WERI-Rb-1 (cell line): ENCODE data around the gene CREG2.

Experiments used
- DNase-seq: peaks from one replicate; pipeline ENCODE4 v3.0.0-alpha.2; 2020
- H3K27ac ChIP-seq: fragments of 250-450 bp; sonication (Bioruptor Pico); 2 replicates; pipeline ENCODE4 v1.5.1; 2020; ENCODE audit warnings: mild to moderate bottlenecking, moderate library complexity
- H3K27me3 ChIP-seq: fragments of 250-450 bp; sonication (Bioruptor Pico); 2 replicates; pipeline ENCODE4 v1.5.1; 2021; ENCODE audit warnings: mild to moderate bottlenecking, low read depth, moderate library complexity; ENCODE audit not compliant: insufficient read depth, severe bottlenecking
- H3K36me3 ChIP-seq: fragments of 250-450 bp; sonication (Bioruptor Pico); 2 replicates; pipeline ENCODE4 v1.5.1; 2020; ENCODE audit warnings: mild to moderate bottlenecking, moderate library complexity
- H3K4me3 ChIP-seq: 2 replicates; pipeline ENCODE4 v1.5.1; 2011; ENCODE audit warnings: low read depth, mild to moderate bottlenecking, control low read depth, low read length
- H3K9me3 ChIP-seq: fragments of 250-450 bp; sonication (Bioruptor Pico); 2 replicates; pipeline ENCODE4 v1.5.1; 2021; ENCODE audit warnings: mild to moderate bottlenecking, moderate library complexity; ENCODE audit not compliant: severe bottlenecking
- CTCF ChIP-seq: IDR thresholded peaks from 2 replicates; pipeline ENCODE4 v1.5.1; 2011; ENCODE audit warnings: low read depth, mild to moderate bottlenecking, control low read depth, inconsistent platforms, low read length

The CREG2 gene

DNA sequence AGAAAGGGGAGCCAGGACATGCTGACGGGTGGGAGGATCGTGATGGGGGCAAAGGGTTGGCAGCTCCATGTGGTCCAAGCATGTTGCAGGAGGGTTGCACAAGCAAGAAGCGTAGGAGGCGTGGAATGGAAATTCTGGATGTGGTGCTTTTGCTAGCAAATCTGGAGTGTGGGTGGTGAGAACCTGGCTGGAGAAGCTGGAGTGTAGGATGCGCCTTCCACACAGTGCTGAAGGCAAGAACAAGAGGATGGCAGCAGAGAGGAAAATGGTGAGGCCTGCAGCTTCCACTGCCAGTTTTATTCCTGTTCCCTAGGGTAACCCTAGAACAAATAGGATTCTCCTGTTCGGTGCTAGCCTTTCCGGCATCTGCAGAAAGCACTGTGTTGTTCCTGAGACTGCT is 22.4 kb downstream of the CREG2 start:
- TF ChIP-seq CTCF, result no peak
- DNase-seq, result no peak
- no peaks in the 10 kb centered on the region for H3K27me3 ChIP-seq
- no peaks in the 10 kb centered on the region for H3K36me3 ChIP-seq
- H3K27ac ChIP-seq, result no peak overlapping the region
- peaks cover 21% of the 10 kb centered on the region for H3K9me3 ChIP-seq
- no peak overlapping the region for H3K4me3 ChIP-seq

- no peak for DNase-seq
- no peak for TF ChIP-seq CTCF
- no peak overlapping the region for H3K27ac ChIP-seq
- H3K27me3 ChIP-seq, result no peaks in the 10 kb centered on the region
- peaks cover 3% of the 10 kb centered on the region for H3K9me3 ChIP-seq
- H3K36me3 ChIP-seq, result no peaks in the 10 kb centered on the region
- no peak overlapping the region for H3K4me3 ChIP-seq
These were observed 24.5 kb downstream of the CREG2 start for GRCh38 chr2:101362777-101363176.

GRCh38 chr2:101362316-101362715 is 25.0 kb downstream of the CREG2 start:
- Histone ChIP-seq H3K4me3 (no peak overlapping the region), H3K27me3 (no peaks in the 10 kb centered on the region), H3K27ac (no peak overlapping the region), H3K9me3 (no peaks in the 10 kb centered on the region), H3K36me3 (no peaks in the 10 kb centered on the region)
- TF ChIP-seq CTCF, result no peak
- no peak for DNase-seq

GRCh38 chr2:101361522-101361921 is 25.8 kb downstream of the CREG2 start:
- DNase-seq, result no peak
- no peaks in the 10 kb centered on the region for H3K36me3 ChIP-seq
- TF ChIP-seq CTCF, result no peak
- no peaks in the 10 kb centered on the region for H3K9me3 ChIP-seq
- H3K27ac ChIP-seq, result no peak overlapping the region
- no peaks in the 10 kb centered on the region for H3K27me3 ChIP-seq
- no peak overlapping the region for H3K4me3 ChIP-seq

DNA sequence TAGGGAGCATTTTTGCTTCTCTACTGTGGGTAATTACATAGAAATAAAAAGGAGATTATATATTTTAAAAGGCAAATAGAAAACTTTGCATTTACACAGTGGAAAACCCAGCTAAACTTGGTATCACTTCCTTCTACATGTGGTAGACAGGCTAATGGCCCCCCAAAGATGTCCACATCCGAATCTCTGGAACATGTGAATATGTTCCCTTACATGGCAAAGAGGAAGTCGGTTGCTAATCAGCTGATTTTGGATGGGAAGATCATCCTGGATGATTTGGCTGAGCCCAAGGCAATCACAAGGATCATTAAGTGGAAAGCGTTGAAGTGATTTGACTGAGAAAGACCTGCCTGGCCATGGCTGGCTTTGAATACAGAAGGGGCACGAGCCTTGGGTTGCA is 26.2 kb downstream of the CREG2 start:
- Histone ChIP-seq H3K36me3 (no peaks in the 10 kb centered on the region), H3K9me3 (no peaks in the 10 kb centered on the region), H3K27me3 (no peaks in the 10 kb centered on the region), H3K27ac (no peak overlapping the region), H3K4me3 (no peak overlapping the region)
- DNase-seq, result no peak
- no peak for TF ChIP-seq CTCF

DNA sequence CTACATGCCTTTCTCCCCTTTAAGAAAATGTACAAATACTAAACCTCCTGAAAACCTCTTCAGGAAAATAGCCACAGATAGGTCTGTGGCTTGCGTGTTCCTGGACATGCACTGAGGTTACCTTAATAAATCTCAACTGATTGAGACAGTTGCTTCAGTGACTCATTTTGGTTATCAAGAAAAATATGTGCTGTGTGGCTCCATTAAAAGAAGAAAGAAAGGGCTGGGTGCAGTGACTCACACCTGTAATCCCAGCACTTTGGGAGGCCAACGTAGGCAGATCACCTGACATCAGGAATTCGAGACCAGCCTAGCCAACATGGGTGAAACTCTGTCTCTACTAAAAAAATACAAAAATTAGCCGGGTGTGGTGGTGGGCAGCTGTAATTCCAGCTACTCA is 27.1 kb downstream of the CREG2 start:
- Histone ChIP-seq H3K9me3 (no peaks in the 10 kb centered on the region), H3K27ac (no peak overlapping the region), H3K27me3 (no peaks in the 10 kb centered on the region), H3K36me3 (no peaks in the 10 kb centered on the region), H3K4me3 (no peak overlapping the region)
- TF ChIP-seq CTCF, result no peak
- no peak for DNase-seq
